ENCODE data around the gene LIPG.
A peak's percentile ranks its signal among the peaks of the same experiment; 100 is the strongest.

Gene LIPG

GRCh38 chr18:49546719-49547273 lies 15.1 kb upstream of the LIPG start:
- H3K4me3 ChIP-seq (ENCODE audit: low read length), result no peak overlapping the region
- DNase-seq (ENCODE audit: low read depth), result no peak
- TF ChIP-seq CTCF (conservative IDR thresholded peaks at IDR 0.05; ENCODE audit: low read length), result no peak

DNA sequence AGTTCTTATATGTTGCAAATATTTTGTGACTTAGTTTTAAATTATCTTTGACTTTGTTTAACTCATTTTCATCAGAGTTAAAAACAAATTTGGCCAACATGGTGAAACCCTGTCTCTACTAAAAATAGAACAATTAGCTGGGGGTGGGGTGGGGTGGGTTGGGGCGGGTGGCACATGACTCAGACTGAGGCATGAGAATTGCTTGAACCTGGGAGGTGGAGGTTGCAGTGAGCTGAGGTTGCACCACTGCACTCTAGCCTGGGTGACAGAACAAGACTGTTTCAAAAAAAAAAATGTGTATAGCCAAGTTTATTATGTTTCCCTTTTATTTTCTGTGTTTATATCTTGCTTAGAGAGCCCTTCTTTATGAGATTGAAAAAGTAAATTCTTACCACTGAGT lies 14.2 kb upstream of the LIPG start:
- no peak overlapping the region for H3K4me3 ChIP-seq (ENCODE audit: low read length)
- no peak for TF ChIP-seq CTCF (conservative IDR thresholded peaks at IDR 0.05; ENCODE audit: low read length)
- DNase-seq (ENCODE audit: low read depth), result no peak

GRCh38 chr18:49548229-49548636 lies 13.6 kb upstream of the LIPG start:
- DNase-seq (ENCODE audit: low read depth), result peak; percentile 24
- no peak for TF ChIP-seq CTCF (conservative IDR thresholded peaks at IDR 0.05; ENCODE audit: low read length)
- no peak overlapping the region for H3K4me3 ChIP-seq (ENCODE audit: low read length)

DNA sequence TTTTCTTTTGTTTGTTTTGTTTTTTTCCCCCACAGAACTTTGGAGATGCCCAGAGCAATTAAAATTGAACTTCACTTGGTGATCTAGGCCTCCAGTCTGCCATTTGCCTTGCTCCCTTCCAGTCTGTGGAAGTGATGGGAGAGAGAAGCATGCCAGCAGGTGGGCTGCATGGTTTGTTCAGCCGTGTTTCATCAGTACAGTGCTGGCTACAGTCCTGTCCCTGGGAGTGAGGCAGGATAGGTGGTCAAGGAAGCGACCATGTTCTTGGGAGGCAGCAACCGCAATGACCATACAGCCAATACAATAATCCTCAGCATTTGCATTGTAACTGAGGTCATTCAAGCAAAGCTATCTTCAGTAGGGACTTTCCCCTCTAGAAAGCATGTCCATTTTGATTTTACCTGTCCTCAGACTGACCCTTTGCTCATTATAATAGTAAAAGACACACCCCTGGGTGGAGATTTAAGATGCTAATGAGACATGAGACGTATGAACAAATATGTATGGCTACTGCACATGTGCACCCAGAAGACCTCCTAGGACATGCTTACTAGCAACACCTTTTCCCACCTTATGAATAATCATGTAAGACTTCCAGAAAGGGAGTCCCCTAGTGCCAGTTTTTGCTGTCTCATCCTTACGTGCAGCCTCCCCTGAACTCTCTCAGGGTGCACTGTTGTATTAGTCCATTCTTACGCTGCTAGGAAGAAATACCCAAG lies 11.1 kb upstream of the LIPG start:
- TF ChIP-seq CTCF (conservative IDR thresholded peaks at IDR 0.05; ENCODE audit: low read length), result no peak
- no peak for DNase-seq (ENCODE audit: low read depth)
- no peak overlapping the region for H3K4me3 ChIP-seq (ENCODE audit: low read length)

GRCh38 chr18:49553003-49553402 lies 8.9 kb upstream of the LIPG start:
- DNase-seq (ENCODE audit: low read depth), result no peak
- no peak overlapping the region for H3K4me3 ChIP-seq (ENCODE audit: low read length)
- no peak for TF ChIP-seq CTCF (conservative IDR thresholded peaks at IDR 0.05; ENCODE audit: low read length)

GRCh38 chr18:49555641-49556040 lies 6.2 kb upstream of the LIPG start:
- TF ChIP-seq CTCF (conservative IDR thresholded peaks at IDR 0.05; ENCODE audit: low read length), result no peak
- H3K4me3 ChIP-seq (ENCODE audit: low read length), result no peak overlapping the region
- DNase-seq (ENCODE audit: low read depth), result no peak

DNA sequence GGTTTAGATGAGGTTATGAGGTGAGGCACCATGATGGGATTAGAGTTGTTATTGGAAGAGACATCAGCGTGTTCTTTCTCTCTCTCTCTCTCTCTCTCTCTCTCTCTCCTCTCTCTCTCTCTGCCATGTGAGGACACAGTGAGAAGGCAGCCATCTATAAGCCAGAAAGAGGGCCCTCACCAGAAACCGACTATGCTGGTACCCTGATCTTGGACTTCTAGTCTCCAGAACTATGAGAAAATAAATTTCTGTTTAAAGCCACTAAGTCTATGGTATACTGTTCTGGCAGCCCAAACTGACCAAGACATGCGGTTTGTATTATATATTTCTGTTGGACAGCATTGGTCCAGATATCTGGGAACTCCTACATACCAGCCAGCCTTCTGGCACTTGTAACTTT lies 3.5 kb upstream of the LIPG start:
- no peak for TF ChIP-seq CTCF (conservative IDR thresholded peaks at IDR 0.05; ENCODE audit: low read length)
- DNase-seq (ENCODE audit: low read depth), result no peak

More for the DNA sequence above, 3.5 kb upstream of the LIPG start:
- H3K4me3 ChIP-seq (ENCODE audit: low read length), result no peak overlapping the region
